Measurements from ENCODE around the gene ST7. TPM values are rescaled to one million over a fixed set of nuclear protein-coding genes. Genes with fewer than 3 reads are reported as not detected.

ST7 gene
- total RNA-seq, 1 experiment from 2014 or later: 26.8 TPM

- peak; percentile 59 for DNase-seq (ENCODE audit: low read depth)
These were observed 174.4 kb downstream of the ST7 start for GRCh38 chr7:117127585-117128168.

GRCh38 chr7:117129521-117129955 is 176.2 kb downstream of the ST7 start:
- no peak for DNase-seq (ENCODE audit: low read depth)

- DNase-seq (ENCODE audit: low read depth): no peak
These were observed 177.0 kb downstream of the ST7 start for GRCh38 chr7:117130262-117130661.

GRCh38 chr7:117132321-117133120 is 179.2 kb downstream of the ST7 start:
- peak; percentile 95 for DNase-seq (ENCODE audit: low read depth)

GRCh38 chr7:117133125-117133524 is 179.8 kb downstream of the ST7 start:
- no peak for DNase-seq (ENCODE audit: low read depth)

- no peak for DNase-seq (ENCODE audit: low read depth)
These were observed 181.1 kb downstream of the ST7 start for GRCh38 chr7:117134411-117134810.

- peak; percentile 49 for DNase-seq (ENCODE audit: low read depth)
These were observed 181.7 kb downstream of the ST7 start for GRCh38 chr7:117134889-117135552.

- DNase-seq (ENCODE audit: low read depth): no peak
These were observed 182.2 kb downstream of the ST7 start for GRCh38 chr7:117135553-117135891.

- DNase-seq (ENCODE audit: low read depth): no peak
These were observed 184.6 kb downstream of the ST7 start for GRCh38 chr7:117137868-117138267.

GRCh38 chr7:117138495-117138894 is 185.2 kb downstream of the ST7 start:
- no peak for DNase-seq (ENCODE audit: low read depth)

GRCh38 chr7:117138981-117139380 is 185.7 kb downstream of the ST7 start:
- no peak for DNase-seq (ENCODE audit: low read depth)

GRCh38 chr7:117139397-117139984 is 186.2 kb downstream of the ST7 start:
- DNase-seq (ENCODE audit: low read depth): no peak

- no peak for DNase-seq (ENCODE audit: low read depth)
These were observed 187.6 kb downstream of the ST7 start for GRCh38 chr7:117140921-117141320.

GRCh38 chr7:117143066-117143465 is 189.8 kb downstream of the ST7 start:
- no peak for DNase-seq (ENCODE audit: low read depth)

- DNase-seq (ENCODE audit: low read depth): peak; percentile 29
These were observed 190.3 kb downstream of the ST7 start for GRCh38 chr7:117143580-117143979.

GRCh38 chr7:117145333-117145732 is 192.0 kb downstream of the ST7 start:
- no peak for DNase-seq (ENCODE audit: low read depth)

- DNase-seq (ENCODE audit: low read depth): no peak
These were observed 192.8 kb downstream of the ST7 start for GRCh38 chr7:117146059-117146458.

GRCh38 chr7:117146511-117146910 is 193.2 kb downstream of the ST7 start:
- no peak for DNase-seq (ENCODE audit: low read depth)

GRCh38 chr7:117148971-117149370 is 195.7 kb downstream of the ST7 start:
- DNase-seq (ENCODE audit: low read depth): no peak

- no peak for DNase-seq (ENCODE audit: low read depth)
These were observed 196.4 kb downstream of the ST7 start for GRCh38 chr7:117149692-117150091.

- no peak for DNase-seq (ENCODE audit: low read depth)
These were observed 199.1 kb downstream of the ST7 start for GRCh38 chr7:117152213-117153007.
